OCI-LY3 (cell line): ENCODE measurements around the gene EXD3.

Experiments
- EZH2phosphoT487 ChIP-seq: fragments of 200-600 bp; shearing (Covaris generic); IDR thresholded peaks from 2 replicates; pipeline ENCODE4 v1.6.1; 2018; ENCODE audit warnings: antibody characterized with exemption, mixed run types, low read depth
- TF ChIP-seq, protein P1 (sequence below): fragments of 200-600, 300-600 bp; sonication (generic); IDR thresholded peaks from 2 replicates; pipeline ENCODE4 v1.5.1; 2014; ENCODE audit warnings: antibody characterized with exemption, low read length, low read depth

DNA sequence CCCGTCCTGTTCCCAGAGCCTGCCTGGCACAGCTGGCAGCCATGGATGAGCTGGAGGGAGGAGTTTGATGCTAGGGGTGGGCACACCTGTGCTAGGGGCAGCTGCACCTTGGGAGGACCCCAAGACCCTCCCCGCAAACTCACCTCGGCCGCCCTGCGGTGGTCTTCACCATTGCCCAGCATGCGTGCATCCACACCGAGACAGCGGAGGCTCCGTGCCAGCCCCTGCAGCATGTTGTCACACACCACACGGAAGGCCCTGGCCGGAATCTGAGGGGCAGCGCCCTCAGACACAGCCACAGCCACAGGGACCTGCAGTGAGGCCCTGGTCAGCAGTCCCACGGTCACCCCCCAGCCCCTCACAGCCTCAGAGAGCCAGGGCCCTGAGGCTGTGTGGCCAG, 75.0 kb downstream of the EXD3 start:
- TF ChIP-seq EZH2phosphoT487 = no peak
- TF ChIP-seq, protein P1, sequence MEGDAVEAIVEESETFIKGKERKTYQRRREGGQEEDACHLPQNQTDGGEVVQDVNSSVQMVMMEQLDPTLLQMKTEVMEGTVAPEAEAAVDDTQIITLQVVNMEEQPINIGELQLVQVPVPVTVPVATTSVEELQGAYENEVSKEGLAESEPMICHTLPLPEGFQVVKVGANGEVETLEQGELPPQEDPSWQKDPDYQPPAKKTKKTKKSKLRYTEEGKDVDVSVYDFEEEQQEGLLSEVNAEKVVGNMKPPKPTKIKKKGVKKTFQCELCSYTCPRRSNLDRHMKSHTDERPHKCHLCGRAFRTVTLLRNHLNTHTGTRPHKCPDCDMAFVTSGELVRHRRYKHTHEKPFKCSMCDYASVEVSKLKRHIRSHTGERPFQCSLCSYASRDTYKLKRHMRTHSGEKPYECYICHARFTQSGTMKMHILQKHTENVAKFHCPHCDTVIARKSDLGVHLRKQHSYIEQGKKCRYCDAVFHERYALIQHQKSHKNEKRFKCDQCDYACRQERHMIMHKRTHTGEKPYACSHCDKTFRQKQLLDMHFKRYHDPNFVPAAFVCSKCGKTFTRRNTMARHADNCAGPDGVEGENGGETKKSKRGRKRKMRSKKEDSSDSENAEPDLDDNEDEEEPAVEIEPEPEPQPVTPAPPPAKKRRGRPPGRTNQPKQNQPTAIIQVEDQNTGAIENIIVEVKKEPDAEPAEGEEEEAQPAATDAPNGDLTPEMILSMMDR = no peak
